H9 (cell line): ENCODE measurements around the gene OPA3. TPM values are rescaled to one million over a fixed set of nuclear protein-coding genes. Genes with fewer than 3 reads are reported as not detected.

Source experiments
- DNase-seq: peaks from one replicate; pipeline ENCODE4 v3.0.0-alpha.2; 2017
- H2AFZ ChIP-seq: one replicate; pipeline ENCODE4 v1.6.1; 2013; ENCODE audit warnings: mild to moderate bottlenecking, low read length, control low read depth, moderate library complexity
- H2AK5ac ChIP-seq: 2 replicates; pipeline ENCODE4 v1.6.1; 2013; ENCODE audit warnings: low read length, control low read depth, mixed read lengths; ENCODE audit not compliant: insufficient read length
- H2BK120ac ChIP-seq: one replicate; pipeline ENCODE4 v1.6.1; 2013; ENCODE audit warnings: low read depth, mild to moderate bottlenecking, low read length, control low read depth, inconsistent platforms; ENCODE audit not compliant: poor library complexity, severe bottlenecking
- H2BK12ac ChIP-seq: 2 replicates; pipeline ENCODE4 v1.6.1; 2013; ENCODE audit warnings: low read length, control low read depth, mixed read lengths, low read depth; ENCODE audit not compliant: insufficient read length
- H2BK15ac ChIP-seq: 2 replicates; pipeline ENCODE4 v1.6.1; 2013; ENCODE audit warnings: low read depth, low read length, control low read depth
- H2BK20ac ChIP-seq: one replicate; pipeline ENCODE4 v1.6.1; 2013; ENCODE audit warnings: low read depth, mild to moderate bottlenecking, low read length, control low read depth, inconsistent platforms; ENCODE audit not compliant: poor library complexity, severe bottlenecking
- H2BK5ac ChIP-seq: 2 replicates; pipeline ENCODE4 v1.6.1; 2013; ENCODE audit warnings: low read length, control low read depth, mixed read lengths; ENCODE audit not compliant: insufficient read length
- H3K14ac ChIP-seq: 2 replicates; pipeline ENCODE4 v1.6.1; 2013; ENCODE audit warnings: low read length, control low read depth; ENCODE audit not compliant: insufficient read depth
- H3K18ac ChIP-seq: 2 replicates; pipeline ENCODE4 v1.6.1; 2013; ENCODE audit warnings: low read depth, mild to moderate bottlenecking, mixed read lengths, low read length, control low read depth; ENCODE audit not compliant: insufficient read length
- H3K23ac ChIP-seq: 2 replicates; pipeline ENCODE4 v1.6.1; 2013; ENCODE audit warnings: low read length, control low read depth, mixed read lengths, low read depth; ENCODE audit not compliant: insufficient read length
- H3K23me2 ChIP-seq: 2 replicates; pipeline ENCODE4 v1.6.1; 2013; ENCODE audit warnings: low read depth, mild to moderate bottlenecking, mixed read lengths, low read length, control low read depth; ENCODE audit not compliant: insufficient read length, poor library complexity, severe bottlenecking
- H3K27ac ChIP-seq: 2 replicates; pipeline ENCODE4 v1.5.1; 2013; ENCODE audit warnings: low read length, control low read depth, mixed read lengths, low read depth; ENCODE audit not compliant: insufficient read length
- H3K27me3 ChIP-seq: 2 replicates; pipeline ENCODE4 v1.6.1; 2013; ENCODE audit warnings: low read length, control low read depth, inconsistent platforms; ENCODE audit not compliant: insufficient read depth
- H3K4ac ChIP-seq: 2 replicates; pipeline ENCODE4 v1.6.1; 2013; ENCODE audit warnings: low read depth, mild to moderate bottlenecking, control low read depth, inconsistent platforms, low read length, moderate library complexity
- H3K4me1 ChIP-seq: 2 replicates; pipeline ENCODE4 v1.6.1; 2013; ENCODE audit warnings: low read length, control low read depth, inconsistent platforms; ENCODE audit not compliant: insufficient read depth
- H3K4me2 ChIP-seq: 2 replicates; pipeline ENCODE4 v1.6.1; 2013; ENCODE audit warnings: low read length, control low read depth, mixed read lengths; ENCODE audit not compliant: insufficient read length, insufficient read depth
- H3K56ac ChIP-seq: 2 replicates; pipeline ENCODE4 v1.6.1; 2013; ENCODE audit warnings: low read depth, mild to moderate bottlenecking, mixed read lengths, low read length, control low read depth; ENCODE audit not compliant: insufficient read length
- H3K79me1 ChIP-seq: 2 replicates; pipeline ENCODE4 v1.6.1; 2013; ENCODE audit warnings: low read depth, mild to moderate bottlenecking, moderate library complexity, low read length, control low read depth, inconsistent platforms; ENCODE audit not compliant: insufficient read depth, poor library complexity, severe bottlenecking
- H3K79me2 ChIP-seq: 2 replicates; pipeline ENCODE4 v1.6.1; 2013; ENCODE audit warnings: low read length, control low read depth, inconsistent platforms; ENCODE audit not compliant: insufficient read depth
- H3K9ac ChIP-seq: 2 replicates; pipeline ENCODE4 v1.6.1; 2013; ENCODE audit warnings: low read length, control low read depth, mixed read lengths; ENCODE audit not compliant: insufficient read length; ENCODE audit errors: extremely low read depth
- H3K9me3 ChIP-seq: one replicate; pipeline ENCODE4 v1.6.1; 2013; ENCODE audit warnings: low read depth, low read length, inconsistent platforms; ENCODE audit not compliant: control insufficient read depth
- H3T11ph ChIP-seq: one replicate; pipeline ENCODE4 v1.6.1; 2013; ENCODE audit warnings: mild to moderate bottlenecking, low read length, control low read depth, inconsistent platforms
- H4K20me1 ChIP-seq: one replicate; pipeline ENCODE4 v1.6.1; 2013; ENCODE audit not compliant: control insufficient read depth, insufficient read length, insufficient read depth
- H4K5ac ChIP-seq: 2 replicates; pipeline ENCODE4 v1.6.1; 2013; ENCODE audit warnings: low read depth, mild to moderate bottlenecking, mixed read lengths, low read length, control low read depth; ENCODE audit not compliant: insufficient read length
- H4K8ac ChIP-seq: replicated peaks from 2 replicates; pipeline ENCODE4 v1.6.1; 2013; ENCODE audit warnings: low read length, control low read depth, mixed read lengths, low read depth; ENCODE audit not compliant: insufficient read length
- H4K91ac ChIP-seq: 2 replicates; pipeline ENCODE4 v1.6.1; 2013; ENCODE audit warnings: low read depth, mild to moderate bottlenecking, moderate library complexity, mixed read lengths, low read length, control low read depth; ENCODE audit not compliant: insufficient read length
- H3K27ac Mint-ChIP-seq, 3 experiments: 2 replicates in 2 of 3; 3 replicates in 1 of 3; pipeline ENCODE4 v1.8.0; 2020 to 2021; ENCODE audit warnings: mixed read lengths in 3 of 3, mild to moderate bottlenecking in 1 of 3, moderate library complexity in 1 of 3
- H3K27me3 Mint-ChIP-seq: 2 replicates; pipeline ENCODE4 v1.8.0; 2021; ENCODE audit warnings: low read depth, mild to moderate bottlenecking, moderate library complexity, mixed read lengths
- H3K36me3 Mint-ChIP-seq, 3 experiments: 2 replicates in 2 of 3; 3 replicates in 1 of 3; pipeline ENCODE4 v1.8.0; 2020 to 2021; ENCODE audit warnings: low read depth in 3 of 3, mixed read lengths in 3 of 3; ENCODE audit not compliant: insufficient read depth in 1 of 3
- H3K4me1 Mint-ChIP-seq, 2 experiments: 2 replicates each; pipeline ENCODE4 v1.8.0; 2020; ENCODE audit warnings: mixed read lengths in 2 of 2
- H3K4me3 Mint-ChIP-seq, 2 experiments: 2 replicates in 1 of 2; 3 replicates in 1 of 2; pipeline ENCODE4 v1.8.0; 2020 to 2021; ENCODE audit warnings: mild to moderate bottlenecking in 2 of 2, mixed read lengths in 2 of 2, moderate library complexity in 1 of 2
- H3K9me3 Mint-ChIP-seq, 2 experiments: 2 replicates in 1 of 2; 3 replicates in 1 of 2; pipeline ENCODE4 v1.8.0; 2020; ENCODE audit warnings: mild to moderate bottlenecking in 2 of 2, mixed read lengths in 2 of 2, moderate library complexity in 1 of 2
- WGBS: extraction: QIAGEN DNeasy Blood & Tissue Kit; methylation state at CpG from one replicate; pipeline ENCODE4 v1.1.7; 2013; ENCODE audit warnings: missing lambda C conversion rate, low lambda C conversion rate, mixed read lengths; ENCODE audit not compliant: insufficient read length; ENCODE audit errors: extremely low coverage; 5-methylcytosine and 5-hydroxymethylcytosine counted together
- total RNA-seq: library from RNA; stranded (reverse); gene quantifications from 2 replicates; pipeline ENCODE4 v1.2.1, GENCODE V29; 2021
- TF ChIP-seq, protein P1 (sequence below): fragments of 200-600 bp; sonication (generic); conservative IDR thresholded peaks from 3 replicates; pipeline ENCODE4 v1.8.0; 2021; ENCODE audit warnings: antibody characterized with exemption, mild to moderate bottlenecking

The OPA3 gene
- total RNA-seq, 1 experiment from 2014 or later: 13.0 TPM

DNA sequence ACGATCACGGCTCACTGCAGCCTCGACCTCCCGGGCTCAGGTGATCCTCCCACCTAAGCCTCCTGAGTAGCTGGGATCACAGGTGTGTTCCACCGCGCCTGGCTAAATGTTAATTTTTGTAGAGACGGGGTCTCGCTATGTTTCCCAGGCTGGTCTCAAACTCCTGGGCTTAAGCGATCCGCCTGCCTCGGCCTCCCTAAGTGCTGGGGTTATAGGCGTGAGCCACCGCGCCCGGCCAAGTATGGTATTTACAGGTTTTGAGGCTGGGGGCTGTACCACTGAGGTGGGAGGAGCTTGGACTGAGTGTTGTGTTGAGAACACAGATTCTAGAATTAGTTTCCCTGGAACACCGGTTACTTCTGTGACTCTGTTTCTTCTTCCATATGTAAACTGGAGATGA lies 86.8 kb downstream of the OPA3 start:
- Histone ChIP-seq H3K4me2 (peak overlapping the region; percentile 82), H3K4ac (no peak overlapping the region), H4K5ac (no peak overlapping the region), H4K8ac (no peak overlapping the region), H3K27me3 (no peaks in the 10 kb centered on the region; the same call in 1 of the 2 replicates), H3K56ac (no peak overlapping the region), H3K79me2 (no peaks in the 10 kb centered on the region), H2BK15ac (no peak overlapping the region), H3K23me2 (peaks cover 20% of the 10 kb centered on the region), H2AK5ac (no peak overlapping the region), H4K91ac (no peak overlapping the region), H2AFZ (no peak overlapping the region), H2BK20ac (no peak overlapping the region), H3K4me1 (peaks cover 4% of the 10 kb centered on the region; the same call in 1 of the 2 replicates), H3K9ac (no peak overlapping the region), H3K23ac (no peak overlapping the region), H4K20me1 (no peaks in the 10 kb centered on the region), H2BK120ac (no peak overlapping the region), H3K18ac (no peak overlapping the region), H3K14ac (no peak overlapping the region), H3K9me3 (no peaks in the 10 kb centered on the region), H2BK5ac (no peak overlapping the region), H2BK12ac (no peak overlapping the region), H3T11ph (no peak overlapping the region), H3K27ac (no peak overlapping the region), H3K79me1 (no peaks in the 10 kb centered on the region)
- peaks cover 33% of the 10 kb centered on the region for H3K27me3 Mint-ChIP-seq
- 0 out of 7 replicates have a peak overlapping the region, but pooled peaks of 1 of the 3 experiments have one; percentile 16 for H3K27ac Mint-ChIP-seq
- H3K36me3 Mint-ChIP-seq: peaks cover 0 to 7% (median 6%) of the 10 kb centered on the region in 3 experiments; a peak in 6 of 7 replicates
- peaks cover 37 to 56% of the 10 kb centered on the region in 2 experiments for H3K4me1 Mint-ChIP-seq
- DNase-seq: peak; percentile 57
- WGBS: no CpG with 5 or more reads among the region's 16 CpGs
- peak overlapping the region; percentile 57 to 84 for H3K4me3 Mint-ChIP-seq
- TF ChIP-seq, protein P1, sequence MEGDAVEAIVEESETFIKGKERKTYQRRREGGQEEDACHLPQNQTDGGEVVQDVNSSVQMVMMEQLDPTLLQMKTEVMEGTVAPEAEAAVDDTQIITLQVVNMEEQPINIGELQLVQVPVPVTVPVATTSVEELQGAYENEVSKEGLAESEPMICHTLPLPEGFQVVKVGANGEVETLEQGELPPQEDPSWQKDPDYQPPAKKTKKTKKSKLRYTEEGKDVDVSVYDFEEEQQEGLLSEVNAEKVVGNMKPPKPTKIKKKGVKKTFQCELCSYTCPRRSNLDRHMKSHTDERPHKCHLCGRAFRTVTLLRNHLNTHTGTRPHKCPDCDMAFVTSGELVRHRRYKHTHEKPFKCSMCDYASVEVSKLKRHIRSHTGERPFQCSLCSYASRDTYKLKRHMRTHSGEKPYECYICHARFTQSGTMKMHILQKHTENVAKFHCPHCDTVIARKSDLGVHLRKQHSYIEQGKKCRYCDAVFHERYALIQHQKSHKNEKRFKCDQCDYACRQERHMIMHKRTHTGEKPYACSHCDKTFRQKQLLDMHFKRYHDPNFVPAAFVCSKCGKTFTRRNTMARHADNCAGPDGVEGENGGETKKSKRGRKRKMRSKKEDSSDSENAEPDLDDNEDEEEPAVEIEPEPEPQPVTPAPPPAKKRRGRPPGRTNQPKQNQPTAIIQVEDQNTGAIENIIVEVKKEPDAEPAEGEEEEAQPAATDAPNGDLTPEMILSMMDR: no peak
- no peaks in the 10 kb centered on the region; a peak in 2 of 5 replicates for H3K9me3 Mint-ChIP-seq
